Peyer's patch (tissue), 4 donors: ENCODE measurements around the gene PRDX1.

Source experiments
- CTCF ChIP-seq, 6 experiments: fragments of 450-650 bp in 4 of 6; fragments of 200-600 bp in 2 of 6; sonication (generic) in 1 of 6; IDR thresholded peaks; one replicate each; pipeline ENCODE4 v1.5.1; 2017 to 2019; ENCODE audit warnings: antibody characterized with exemption in 6 of 6, mild to moderate bottlenecking in 3 of 6, moderate library complexity in 1 of 6
- POLR2A ChIP-seq, 2 donors: fragments of 450-650 bp; IDR thresholded peaks; one replicate each; pipeline ENCODE4 v1.5.1; 2017; ENCODE audit warnings: antibody characterized with exemption in 2 of 2, mild to moderate bottlenecking in 2 of 2, moderate library complexity in 2 of 2

GRCh38 chr1:45488666-45489377 lies 32.9 kb downstream of the PRDX1 start:
- no peak for TF ChIP-seq CTCF (IDR thresholded peaks at IDR 0.05)
- no peak for TF ChIP-seq POLR2A (IDR thresholded peaks at IDR 0.05)
